ENCODE data around the gene TRIM25. TPM values are rescaled to one million over a fixed set of nuclear protein-coding genes. Genes with fewer than 3 reads are reported as not detected.

Gene TRIM25
- polyA plus RNA-seq, 1 of the 3 experiments (the other 2 are of a cell fraction), result 17.1 TPM

GRCh38 chr17:56894859-56895455 is 18.9 kb downstream of the TRIM25 start (continued):
- TF ChIP-seq MXI1 (IDR thresholded peaks at IDR 0.05; ENCODE audit: low read depth, low read length) (no peak), EZH2phosphoT487 (IDR thresholded peaks at IDR 0.05; ENCODE audit: borderline replicate concordance, low read depth) (no peak), TAF1 (IDR thresholded peaks at IDR 0.05; ENCODE audit: borderline replicate concordance, low read depth, low read length) (no peak), CHD2 (IDR thresholded peaks at IDR 0.05; ENCODE audit: low read length, partially characterized antibody) (no peak), REST (IDR thresholded peaks at IDR 0.05; ENCODE audit: low read depth, low read length) (no peak)

- POLR2A ChIA-PET, result interaction anchor here (1.9 kb wide), 1 partner anchor 20 kb away, joined by 7 read pairs; the partner anchor contains the start of gene TRIM25
- peaks cover 0 to 3% of the 10 kb centered on the region in 2 experiments; a peak in 1 of 4 replicates for H3K4me1 ChIP-seq (ENCODE audit: control insufficient read depth in 1 of 2, insufficient read depth in 2 of 2, low read depth in 1 of 2, low read length in 1 of 2)
- H3K9me2 ChIP-seq, result no peaks in the 10 kb centered on the region
- no peak overlapping the region for H3K4me2 ChIP-seq
- peaks cover 5% of the 10 kb centered on the region for H3F3A ChIP-seq (replicated peaks; ENCODE audit: insufficient read depth)
- H3K4me3 ChIP-seq (ENCODE audit: low read depth in 2 of 2, low read length in 1 of 2), result no peak overlapping the region
- H2AFZ ChIP-seq (ENCODE audit: low read depth), result no peak overlapping the region
- DNase-seq, result no peak
- CTCF ChIA-PET, result interaction anchor here (1.0 to 1.9 kb wide), 3 partner anchors 9 to 113 kb away, joined by 3 to 5 read pairs (median 4); no protein-coding TSS in a partner anchor
- H3K36me3 ChIP-seq (replicated peaks in 1 of 2; ENCODE audit: control insufficient read depth in 1 of 2, insufficient read depth in 2 of 2, low read length in 1 of 2), result peaks cover 25 to 62% of the 10 kb centered on the region in 2 experiments
- H3K9ac ChIP-seq, result no peak overlapping the region
- 94% methylated on average over 7 of the region's 7 CpGs for WGBS (ENCODE audit: low lambda C conversion rate)
- no peaks in the 10 kb centered on the region; the same call in 1 of the 2 replicates for H3K9me3 ChIP-seq
- no peak overlapping the region for H3K27ac ChIP-seq (ENCODE audit: low read depth in 2 of 2, low read length in 1 of 2)
- H3K27me3 ChIP-seq (ENCODE audit: insufficient read depth), result no peaks in the 10 kb centered on the region
- H3K79me2 ChIP-seq (ENCODE audit: insufficient read depth), result no peaks in the 10 kb centered on the region
- no peaks in the 10 kb centered on the region for H4K20me1 ChIP-seq (ENCODE audit: insufficient read depth)
- TF ChIP-seq YY1 (IDR thresholded peaks at IDR 0.05; ENCODE audit: low read depth) (no peak), SMC3 (IDR thresholded peaks at IDR 0.05; ENCODE audit: low read depth, low read length) (no peak), FOXJ3 (CRISPR knock-in tag; IDR thresholded peaks at IDR 0.05) (no peak), IRF3 (IDR thresholded peaks at IDR 0.05; ENCODE audit: low read depth, low read length) (no peak), MEF2A (IDR thresholded peaks at IDR 0.05; ENCODE audit: borderline replicate concordance, low read depth) (no peak), EZH2phosphoT487 (IDR thresholded peaks at IDR 0.05; ENCODE audit: borderline replicate concordance, low read depth) (no peak), RXRA (IDR thresholded peaks at IDR 0.05; ENCODE audit: borderline replicate concordance, low read depth) (no peak), NFIC (IDR thresholded peaks at IDR 0.05; ENCODE audit: borderline replicate concordance) (no peak), MXI1 (IDR thresholded peaks at IDR 0.05; ENCODE audit: low read depth, low read length) (no peak), TEAD4 (IDR thresholded peaks at IDR 0.05; ENCODE audit: borderline replicate concordance, insufficient read depth) (no peak), TAF1 (IDR thresholded peaks at IDR 0.05; ENCODE audit: borderline replicate concordance, low read depth, low read length) (no peak), JUND (IDR thresholded peaks at IDR 0.05) (no peak), EP300 (IDR thresholded peaks at IDR 0.05; ENCODE audit: borderline replicate concordance in 1 of 2, low read depth in 1 of 2, low read length in 1 of 2) (no peak), GABPA (IDR thresholded peaks at IDR 0.05; ENCODE audit: low read depth) (no peak), ZBTB33 (IDR thresholded peaks at IDR 0.05; ENCODE audit: borderline replicate concordance, low read depth) (no peak), RCOR1 (IDR thresholded peaks at IDR 0.05; ENCODE audit: low read length) (no peak), USF1 (IDR thresholded peaks at IDR 0.05; ENCODE audit: borderline replicate concordance, low read depth) (no peak), POLR2AphosphoS5 (IDR thresholded peaks at IDR 0.05; ENCODE audit: low read depth, low read length) (no peak)
These were observed 20.3 kb downstream of the TRIM25 start for GRCh38 chr17:56893503-56893902.
